Gastroesophageal sphincter (tissue), 3 donors: Measurements from ENCODE around the gene PRKCZ.

ENCODE experiments used
- EP300 ChIP-seq: sonication (generic); formaldehyde crosslinking; IDR thresholded peaks from one replicate; pipeline ENCODE4 v1.6.1; 2017; ENCODE audit warnings: antibody characterized with exemption, mild to moderate bottlenecking
- POLR2A ChIP-seq, 2 donors: fragments of 450-650 bp; IDR thresholded peaks; one replicate each; pipeline ENCODE4 v1.6.1; 2017; ENCODE audit warnings: antibody characterized with exemption in 2 of 2, mild to moderate bottlenecking in 2 of 2, moderate library complexity in 1 of 2
- POLR2AphosphoS5 ChIP-seq: sonication (generic); formaldehyde crosslinking; IDR thresholded peaks from one replicate; pipeline ENCODE4 v1.6.1; 2017; ENCODE audit warnings: antibody characterized with exemption
- TF ChIP-seq, protein P1 (sequence below), 4 experiments: fragments of 200-600 bp in 2 of 4; fragments of 450-650 bp in 2 of 4; sonication (generic) in 1 of 4; IDR thresholded peaks; one replicate each; pipeline ENCODE4 v1.5.1; 2017 to 2019; ENCODE audit warnings: antibody characterized with exemption in 4 of 4, mild to moderate bottlenecking in 2 of 4, moderate library complexity in 2 of 4

DNA sequence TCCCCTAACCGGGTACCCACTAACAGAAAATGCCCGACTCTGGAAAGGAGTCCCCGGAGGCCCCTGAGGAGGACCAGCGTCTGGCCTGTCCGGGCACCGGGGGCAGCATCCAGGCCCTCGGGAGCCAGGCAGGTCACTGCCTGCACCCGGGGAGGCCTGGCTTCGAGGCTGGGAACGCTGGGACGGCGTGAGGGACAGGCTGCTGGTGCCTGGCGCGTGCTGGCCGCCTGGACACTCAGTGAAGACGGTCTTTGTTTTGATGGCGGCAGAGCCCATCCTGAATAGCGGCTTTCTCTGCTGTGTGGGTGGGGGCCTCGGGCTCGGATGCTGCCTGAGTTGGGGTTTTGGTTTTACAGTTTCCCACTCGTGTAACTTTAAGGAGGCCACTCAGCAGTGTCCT lies 37.6 kb downstream of the PRKCZ start:
- TF ChIP-seq, protein P1, sequence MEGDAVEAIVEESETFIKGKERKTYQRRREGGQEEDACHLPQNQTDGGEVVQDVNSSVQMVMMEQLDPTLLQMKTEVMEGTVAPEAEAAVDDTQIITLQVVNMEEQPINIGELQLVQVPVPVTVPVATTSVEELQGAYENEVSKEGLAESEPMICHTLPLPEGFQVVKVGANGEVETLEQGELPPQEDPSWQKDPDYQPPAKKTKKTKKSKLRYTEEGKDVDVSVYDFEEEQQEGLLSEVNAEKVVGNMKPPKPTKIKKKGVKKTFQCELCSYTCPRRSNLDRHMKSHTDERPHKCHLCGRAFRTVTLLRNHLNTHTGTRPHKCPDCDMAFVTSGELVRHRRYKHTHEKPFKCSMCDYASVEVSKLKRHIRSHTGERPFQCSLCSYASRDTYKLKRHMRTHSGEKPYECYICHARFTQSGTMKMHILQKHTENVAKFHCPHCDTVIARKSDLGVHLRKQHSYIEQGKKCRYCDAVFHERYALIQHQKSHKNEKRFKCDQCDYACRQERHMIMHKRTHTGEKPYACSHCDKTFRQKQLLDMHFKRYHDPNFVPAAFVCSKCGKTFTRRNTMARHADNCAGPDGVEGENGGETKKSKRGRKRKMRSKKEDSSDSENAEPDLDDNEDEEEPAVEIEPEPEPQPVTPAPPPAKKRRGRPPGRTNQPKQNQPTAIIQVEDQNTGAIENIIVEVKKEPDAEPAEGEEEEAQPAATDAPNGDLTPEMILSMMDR (IDR thresholded peaks at IDR 0.05): no peak
- TF ChIP-seq EP300 (no peak), POLR2A (IDR thresholded peaks at IDR 0.05) (no peak), POLR2AphosphoS5 (no peak)
